ENCODE results near the gene BBX. TPM values are rescaled to one million over a fixed set of nuclear protein-coding genes. Genes with fewer than 3 reads are reported as not detected.

Gene BBX
- total and polyA plus RNA-seq, 2 of the 13 experiments (the other 11 are each of a cell fraction or from before 2014, with no cell fraction given), result 13.7 to 23.2 TPM

- TF ChIP-seq ZNF710 (CRISPR knock-in tag; IDR thresholded peaks at IDR 0.05; ENCODE audit: borderline replicate concordance), result no peak
- TF ChIP-seq ZNF7 (CRISPR knock-in tag; IDR thresholded peaks at IDR 0.05), result no peak
- TF ChIP-seq CEBPB (IDR thresholded peaks at IDR 0.05; ENCODE audit: borderline replicate concordance, low read depth, low read length), result peak; percentile 63
- TF ChIP-seq CREM (IDR thresholded peaks at IDR 0.05), result peak; percentile 84
- no peak for TF ChIP-seq CREM (CRISPR knock-in tag; IDR thresholded peaks at IDR 0.05)
- TF ChIP-seq ZFP36 (IDR thresholded peaks at IDR 0.05; ENCODE audit: borderline replicate concordance, low read depth, low read length, partially characterized antibody), result no peak
- no peak for TF ChIP-seq ZBTB37 (CRISPR knock-in tag; IDR thresholded peaks at IDR 0.05)
- no peak for TF ChIP-seq SETDB1 (CRISPR knock-in tag; IDR thresholded peaks at IDR 0.05; ENCODE audit: borderline replicate concordance)
- TF ChIP-seq PHF5A (CRISPR knock-in tag; IDR thresholded peaks at IDR 0.05; ENCODE audit: low read depth, unreplicated experiment), result no peak
- TF ChIP-seq HNF1A (IDR thresholded peaks at IDR 0.05; ENCODE audit: low read depth), result peak; percentile 79
- TF ChIP-seq HNF1A (CRISPR knock-in tag; IDR thresholded peaks at IDR 0.05; ENCODE audit: borderline replicate concordance), result peak; percentile 65; the same call in 1 of the 2 replicates
- TF ChIP-seq TBX2 (CRISPR knock-in tag; IDR thresholded peaks at IDR 0.05; ENCODE audit: borderline replicate concordance), result 0 out of 2 replicates have a peak, but pooled peaks have one; percentile 22
- TF ChIP-seq RXRA (CRISPR knock-in tag; IDR thresholded peaks at IDR 0.05), result no peak
- no peak for TF ChIP-seq PREB (CRISPR knock-in tag; IDR thresholded peaks at IDR 0.05)
- TF ChIP-seq FIP1L1 (IDR thresholded peaks at IDR 0.05; ENCODE audit: borderline replicate concordance, insufficient read depth, low read depth, low read length), result no peak
- TF ChIP-seq MAFG (CRISPR knock-in tag; IDR thresholded peaks at IDR 0.05), result no peak
- TF ChIP-seq, protein P1, sequence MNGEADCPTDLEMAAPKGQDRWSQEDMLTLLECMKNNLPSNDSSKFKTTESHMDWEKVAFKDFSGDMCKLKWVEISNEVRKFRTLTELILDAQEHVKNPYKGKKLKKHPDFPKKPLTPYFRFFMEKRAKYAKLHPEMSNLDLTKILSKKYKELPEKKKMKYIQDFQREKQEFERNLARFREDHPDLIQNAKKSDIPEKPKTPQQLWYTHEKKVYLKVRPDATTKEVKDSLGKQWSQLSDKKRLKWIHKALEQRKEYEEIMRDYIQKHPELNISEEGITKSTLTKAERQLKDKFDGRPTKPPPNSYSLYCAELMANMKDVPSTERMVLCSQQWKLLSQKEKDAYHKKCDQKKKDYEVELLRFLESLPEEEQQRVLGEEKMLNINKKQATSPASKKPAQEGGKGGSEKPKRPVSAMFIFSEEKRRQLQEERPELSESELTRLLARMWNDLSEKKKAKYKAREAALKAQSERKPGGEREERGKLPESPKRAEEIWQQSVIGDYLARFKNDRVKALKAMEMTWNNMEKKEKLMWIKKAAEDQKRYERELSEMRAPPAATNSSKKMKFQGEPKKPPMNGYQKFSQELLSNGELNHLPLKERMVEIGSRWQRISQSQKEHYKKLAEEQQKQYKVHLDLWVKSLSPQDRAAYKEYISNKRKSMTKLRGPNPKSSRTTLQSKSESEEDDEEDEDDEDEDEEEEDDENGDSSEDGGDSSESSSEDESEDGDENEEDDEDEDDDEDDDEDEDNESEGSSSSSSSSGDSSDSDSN (CRISPR knock-in tag; IDR thresholded peaks at IDR 0.05), result no peak
- no peak for TF ChIP-seq ZIK1 (CRISPR knock-in tag; IDR thresholded peaks at IDR 0.05; ENCODE audit: borderline replicate concordance, low read depth)
These were observed 166.6 kb downstream of the BBX start (continued) for GRCh38 chr3:107689355-107689754.
